HG02759 (cell line): ENCODE results near the gene NUMA1.

Source experiments
- ATAC-seq: cut with Tn5 transposase; IDR thresholded peaks from one replicate; pipeline ENCODE4 v1.9.1; 2021; ENCODE audit warnings: mild to moderate bottlenecking, moderate library complexity; ENCODE audit not compliant: unreplicated experiment

The NUMA1 gene

DNA sequence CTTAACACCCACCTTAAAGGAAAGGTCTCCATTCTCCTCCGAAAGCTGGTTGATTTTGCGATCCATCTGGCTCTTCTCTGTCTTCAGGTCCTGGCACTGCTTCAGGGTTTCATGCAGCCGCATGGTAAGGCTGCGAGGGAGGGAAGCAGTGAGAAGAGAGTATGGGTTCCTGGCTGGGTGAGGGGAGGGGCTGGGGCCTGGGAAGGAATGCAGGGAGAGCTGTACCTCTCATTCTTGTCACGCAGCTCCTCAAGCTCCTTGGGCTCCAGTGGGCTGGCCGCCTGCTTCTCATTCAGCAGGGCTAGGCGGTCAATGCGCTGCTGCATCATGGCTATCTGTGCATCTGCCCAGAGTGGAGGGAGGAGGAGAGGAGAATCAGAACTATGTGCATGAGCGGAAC, 62.2 kb downstream of the NUMA1 start:
- ATAC-seq = no peak

DNA sequence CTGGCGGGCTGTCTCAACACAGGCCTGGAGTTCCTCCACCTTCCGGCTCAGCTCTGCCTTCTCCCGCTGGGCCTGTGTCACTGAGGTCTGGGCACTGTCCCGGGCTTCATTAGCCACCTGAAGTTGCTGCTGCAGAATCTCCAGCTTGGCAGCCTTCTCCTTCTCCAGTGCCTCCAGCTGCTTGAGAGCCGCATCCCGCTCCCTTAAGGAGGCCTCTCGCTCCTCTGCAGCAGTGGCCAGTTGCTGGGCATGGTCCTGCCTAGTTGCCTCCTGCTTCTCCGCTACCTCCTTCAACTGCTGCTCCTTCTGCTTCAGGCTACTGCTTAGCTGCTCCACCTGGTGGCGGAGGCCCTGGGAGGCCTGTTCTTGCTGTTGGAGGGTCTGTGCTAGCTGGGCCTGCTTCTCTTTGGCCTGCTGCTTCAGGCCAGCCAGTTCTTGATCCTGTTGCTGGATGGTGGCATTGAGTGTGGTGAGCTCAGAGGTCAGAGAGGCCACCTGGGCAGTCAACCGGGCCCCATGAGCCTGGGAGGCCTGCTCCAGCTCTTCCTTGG, 64.8 kb downstream of the NUMA1 start:
- ATAC-seq = no peak

DNA sequence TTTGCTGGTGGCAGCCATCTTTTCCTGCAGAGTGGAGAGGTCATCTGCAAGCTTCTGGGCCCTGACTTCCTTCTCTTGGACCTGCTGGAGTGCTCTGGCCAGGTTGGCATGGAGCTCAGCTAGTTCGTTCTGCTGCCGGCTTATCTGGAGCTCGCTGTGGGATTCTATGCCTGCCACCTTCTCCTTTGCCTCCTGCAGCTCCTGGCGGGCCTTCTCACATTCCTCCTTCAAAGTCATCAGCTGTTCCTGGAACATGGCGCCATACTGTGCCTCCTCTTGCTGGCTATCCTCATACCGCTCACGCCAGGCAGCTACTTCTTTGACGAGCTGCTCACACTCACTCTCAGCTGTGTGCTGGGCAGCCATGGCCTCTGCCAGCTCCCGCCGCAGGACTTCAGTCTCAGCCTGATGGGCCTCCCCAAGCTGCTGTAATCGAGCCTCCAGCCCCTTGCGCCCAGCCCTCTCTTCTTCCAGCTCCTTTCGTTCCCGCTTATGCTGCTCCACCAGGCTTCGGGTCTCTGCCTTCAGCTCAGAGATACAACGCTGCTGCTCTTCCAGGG, 65.5 kb downstream of the NUMA1 start:
- ATAC-seq = no peak

DNA sequence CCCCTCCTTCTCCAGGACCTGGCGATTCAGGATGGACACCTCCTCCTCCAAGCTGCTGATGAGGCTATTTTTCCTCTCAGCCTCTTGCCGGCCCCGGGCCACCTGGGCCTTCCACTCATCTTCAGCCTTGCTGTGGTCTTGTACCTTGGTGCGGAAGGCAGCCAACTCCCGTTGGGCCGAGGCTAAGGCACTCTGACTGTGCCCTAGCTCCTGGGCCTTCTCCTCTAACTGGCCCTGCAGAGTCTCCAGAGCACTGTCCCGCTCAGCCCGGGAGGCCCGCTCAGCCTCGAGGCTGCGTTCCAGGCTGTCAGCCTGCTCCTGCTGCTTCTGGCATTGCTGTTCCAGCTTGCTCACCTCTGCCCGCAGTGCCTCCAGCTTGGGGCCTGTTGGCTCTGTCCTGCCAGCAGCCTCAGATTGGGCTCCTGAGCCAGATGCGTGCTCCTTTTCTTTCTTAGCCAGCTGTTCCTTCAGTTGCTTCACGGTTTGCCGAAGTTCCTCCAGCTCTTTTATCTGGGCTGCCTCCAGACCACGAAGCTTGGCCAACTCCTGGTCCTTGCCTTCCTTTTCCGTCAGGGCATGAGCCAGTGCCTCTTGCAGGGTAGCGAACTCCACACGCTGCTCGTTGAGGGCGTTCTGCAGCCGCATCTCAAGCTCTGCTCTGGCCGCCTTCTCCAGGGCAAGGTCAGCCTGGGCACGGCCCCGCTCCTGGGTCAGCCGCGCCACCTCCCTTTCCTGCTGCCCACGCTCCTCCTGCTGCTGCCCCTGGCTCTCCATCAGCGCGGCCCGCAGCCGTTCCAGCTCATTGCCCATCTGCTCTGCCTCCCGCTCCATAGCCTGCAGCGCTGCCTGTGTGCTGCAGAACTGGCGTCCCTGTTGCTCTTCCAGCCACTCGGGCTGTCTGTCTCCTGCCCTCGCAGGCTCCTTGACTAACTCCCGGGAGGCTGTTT, 66.3 kb downstream of the NUMA1 start:
- ATAC-seq = no peak

DNA sequence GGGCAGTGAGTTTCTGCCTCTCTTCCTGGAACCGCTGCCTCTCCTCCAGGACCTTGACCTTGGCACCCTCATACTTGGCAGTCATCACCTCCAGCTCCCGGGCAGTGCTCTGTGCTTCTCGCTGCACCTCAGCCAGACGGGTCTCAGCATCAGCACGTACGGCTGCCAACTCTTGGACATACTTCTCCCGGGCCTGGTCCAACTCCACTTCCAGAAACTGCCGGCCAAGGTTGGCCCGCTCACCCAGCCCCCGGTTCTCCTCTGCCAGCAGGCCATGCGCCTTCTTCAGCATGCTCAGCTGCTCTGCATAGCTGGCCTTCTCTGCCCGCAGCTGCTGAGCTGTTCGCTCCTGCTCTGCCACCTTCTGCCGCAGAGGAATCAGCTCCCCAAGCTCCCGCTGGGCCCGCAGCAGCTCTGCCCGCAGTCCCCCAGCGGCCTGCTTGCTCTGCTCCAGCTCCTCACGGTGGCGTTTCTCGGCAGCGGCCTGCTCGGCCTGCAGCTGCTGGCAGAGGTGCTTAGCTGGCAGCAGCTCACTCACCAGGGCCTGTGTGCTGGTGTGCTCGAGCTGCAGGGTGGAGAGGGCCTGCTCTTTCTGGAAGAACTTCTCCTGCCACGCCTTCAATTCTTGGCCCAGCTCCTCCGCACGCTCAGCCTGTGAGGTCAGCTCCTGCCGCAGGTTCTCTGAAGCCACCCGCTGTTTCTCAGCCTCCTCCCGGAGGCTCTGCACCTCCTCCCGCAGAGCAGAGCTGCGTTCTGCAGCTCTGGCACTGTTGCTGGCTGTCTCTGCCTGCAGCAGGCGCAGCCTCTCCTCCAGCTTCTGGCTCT, 67.2 kb downstream of the NUMA1 start:
- ATAC-seq = no peak

DNA sequence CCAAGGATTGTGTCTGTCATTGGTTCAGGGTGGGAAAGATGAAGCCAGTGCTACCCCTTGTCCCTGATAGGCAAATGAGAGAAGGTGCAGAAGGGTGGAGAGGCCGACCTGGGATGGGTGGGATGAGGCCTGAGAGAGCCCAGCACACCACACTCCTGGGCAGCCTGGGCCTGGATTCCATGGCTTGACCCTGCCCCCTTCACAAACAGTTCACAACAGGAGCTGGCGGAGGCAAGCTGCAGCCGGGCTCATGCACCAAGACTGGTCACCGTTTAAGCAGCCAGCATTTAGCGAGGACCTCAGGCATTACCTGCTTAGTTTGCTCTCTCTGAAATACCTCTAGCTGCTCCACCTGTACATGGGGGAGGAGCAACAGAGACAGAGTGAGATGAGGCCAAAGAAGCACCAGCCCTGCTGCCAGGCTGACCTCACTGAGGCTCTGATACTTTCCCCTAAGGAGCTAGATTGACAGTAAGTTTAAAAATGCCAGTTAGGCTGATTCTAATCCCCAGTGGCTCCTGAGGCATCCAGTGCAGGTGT, 68.2 kb downstream of the NUMA1 start:
- ATAC-seq = no peak

DNA sequence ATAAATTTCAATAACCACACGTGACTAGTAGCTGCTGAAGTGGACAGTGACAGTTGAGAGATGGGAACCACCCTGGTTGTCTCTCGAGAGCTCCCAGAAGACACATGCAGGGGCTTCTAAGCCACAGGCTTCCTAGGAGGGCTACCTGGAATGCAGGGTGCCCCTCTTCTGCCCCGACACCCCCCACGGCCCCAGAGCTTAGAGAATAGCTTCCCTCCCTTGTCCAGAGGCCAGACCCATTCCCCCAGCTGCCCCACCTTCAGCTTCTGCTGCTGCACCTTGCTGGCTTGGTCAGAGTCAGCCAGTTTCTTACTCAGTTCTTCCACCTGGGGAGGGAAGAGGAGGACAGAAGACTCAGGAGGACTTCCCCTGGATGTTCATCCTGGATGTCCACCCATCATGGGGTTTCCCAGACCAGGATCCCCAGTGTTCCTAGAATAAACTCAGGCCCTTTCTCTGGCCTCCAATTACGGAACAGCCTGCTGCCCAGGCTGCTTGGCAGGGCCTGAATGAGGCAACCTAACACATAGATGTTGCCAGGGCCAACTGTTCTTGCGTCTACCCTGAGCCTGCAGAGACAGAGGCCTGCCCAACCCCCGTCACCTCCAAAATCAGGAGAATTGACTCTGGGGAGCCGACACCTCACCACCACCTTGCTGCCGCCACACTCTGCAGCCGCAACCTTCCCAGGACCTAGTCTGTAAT, 69.7 kb downstream of the NUMA1 start:
- ATAC-seq = no peak

DNA sequence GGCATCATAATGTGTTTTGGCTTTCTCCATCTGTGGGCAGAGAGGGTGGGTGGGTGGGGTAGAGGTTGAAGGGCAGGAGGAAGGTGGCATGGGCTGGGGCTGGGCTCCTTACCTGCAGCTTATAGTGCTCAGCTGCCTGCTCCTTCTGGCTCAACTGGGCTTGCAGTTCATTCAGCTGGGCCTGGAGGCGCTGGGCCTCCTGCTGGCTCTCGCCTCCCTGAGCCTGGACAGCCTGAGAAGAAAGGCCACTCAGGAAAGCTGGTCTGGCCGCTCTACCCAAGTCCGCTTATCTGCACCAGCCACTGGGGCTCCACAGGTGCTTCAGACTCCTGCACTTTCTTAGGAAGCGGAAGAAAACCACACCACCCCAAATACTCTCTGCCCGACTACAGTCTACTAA, 71.2 kb downstream of the NUMA1 start:
- ATAC-seq = no peak

DNA sequence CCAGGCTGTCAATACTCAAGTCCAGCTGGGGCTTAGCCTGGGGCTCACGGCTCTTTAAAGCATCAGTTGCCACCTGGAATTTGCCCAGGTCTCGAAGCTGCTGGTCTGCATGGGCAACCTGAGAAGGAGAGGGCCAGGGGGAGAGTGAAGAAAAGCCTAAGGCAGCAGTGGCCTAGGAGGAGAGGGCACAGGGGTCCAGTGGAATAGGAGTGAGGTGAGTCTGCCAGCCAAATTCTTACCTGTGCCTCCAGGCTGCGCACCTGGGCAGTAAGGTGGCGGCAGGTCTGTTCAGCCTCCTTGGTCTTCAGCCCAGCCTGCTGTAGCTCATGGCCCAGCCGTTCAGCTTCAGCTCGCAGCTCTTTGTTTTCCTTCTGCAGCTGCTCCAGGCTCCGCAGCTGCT, 71.6 kb downstream of the NUMA1 start:
- no peak for ATAC-seq

DNA sequence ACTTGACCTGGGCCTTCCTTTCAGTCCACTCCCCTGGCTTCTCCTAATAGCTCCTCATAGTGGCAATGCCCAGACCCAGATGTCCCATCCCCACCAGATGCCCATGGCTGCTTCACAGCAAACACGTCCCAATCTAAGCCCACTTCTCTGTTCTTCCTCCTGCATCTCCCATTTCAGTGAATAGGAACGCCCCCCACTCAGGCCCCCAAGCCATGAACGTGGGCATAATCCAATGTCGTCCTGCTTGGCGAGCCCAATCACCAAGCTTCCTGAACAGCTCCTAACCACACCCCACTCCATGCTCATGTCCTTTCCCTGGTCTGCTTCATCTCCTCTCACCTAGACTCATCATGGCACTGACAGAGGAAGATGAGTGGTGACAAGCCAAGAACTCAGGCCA, 72.8 kb downstream of the NUMA1 start:
- no peak for ATAC-seq

DNA sequence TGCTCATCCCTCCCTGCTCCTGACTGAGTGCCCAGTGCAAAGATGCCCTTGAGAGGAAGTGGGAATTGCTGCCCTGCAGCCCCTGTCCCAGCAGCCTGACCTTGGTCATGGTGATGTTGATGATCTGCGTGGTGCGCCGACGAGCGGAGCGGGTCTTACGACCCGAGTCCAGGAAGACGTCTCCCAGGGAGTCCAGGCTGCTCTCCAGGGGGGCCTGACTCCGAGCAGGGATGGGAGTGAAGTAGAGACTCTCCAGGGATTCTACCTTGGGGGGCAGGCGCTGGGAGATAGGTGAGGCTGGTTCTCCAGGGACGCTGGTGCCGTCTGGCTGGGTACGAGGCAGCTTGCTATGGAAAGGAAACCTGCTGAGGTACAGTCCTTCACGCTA, 73.3 kb downstream of the NUMA1 start:
- no peak for ATAC-seq

DNA sequence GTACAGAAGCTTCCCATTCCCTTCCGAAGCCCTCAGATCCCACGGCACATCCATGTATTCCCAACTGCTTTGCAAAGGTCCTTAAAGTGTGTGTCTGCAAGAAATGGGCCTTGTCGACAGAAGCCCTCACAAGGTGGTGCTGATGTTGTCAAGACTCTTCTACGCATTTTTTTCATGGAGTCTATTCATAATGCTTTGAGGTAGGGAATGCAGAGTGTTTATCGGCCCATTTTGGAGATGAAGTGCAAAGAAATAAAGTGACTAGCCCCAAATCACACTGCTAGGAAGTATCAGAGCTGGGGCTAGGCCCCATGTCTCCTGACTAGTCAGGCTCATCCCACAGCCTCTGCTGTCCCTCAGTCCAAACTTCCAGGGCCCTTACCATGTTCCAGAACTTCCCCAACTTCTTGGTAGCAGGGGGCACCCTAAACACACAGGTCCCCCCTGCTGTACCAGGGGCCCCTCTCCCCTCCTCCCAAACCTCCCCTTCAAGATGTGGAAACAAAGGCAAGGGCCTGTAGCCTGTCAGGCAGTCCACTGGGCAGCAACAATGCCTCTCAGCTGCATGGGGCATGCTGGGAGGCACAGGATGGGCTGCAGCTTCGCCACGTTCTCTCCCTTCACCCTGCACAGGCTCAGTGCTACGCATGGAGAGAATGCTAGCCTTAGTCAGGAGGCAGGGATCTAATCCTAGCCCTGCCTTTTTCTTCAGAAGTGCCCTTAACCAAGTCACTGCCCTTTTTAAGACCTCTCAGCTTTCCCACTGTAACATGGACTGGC, 73.8 kb downstream of the NUMA1 start:
- ATAC-seq = no peak

DNA sequence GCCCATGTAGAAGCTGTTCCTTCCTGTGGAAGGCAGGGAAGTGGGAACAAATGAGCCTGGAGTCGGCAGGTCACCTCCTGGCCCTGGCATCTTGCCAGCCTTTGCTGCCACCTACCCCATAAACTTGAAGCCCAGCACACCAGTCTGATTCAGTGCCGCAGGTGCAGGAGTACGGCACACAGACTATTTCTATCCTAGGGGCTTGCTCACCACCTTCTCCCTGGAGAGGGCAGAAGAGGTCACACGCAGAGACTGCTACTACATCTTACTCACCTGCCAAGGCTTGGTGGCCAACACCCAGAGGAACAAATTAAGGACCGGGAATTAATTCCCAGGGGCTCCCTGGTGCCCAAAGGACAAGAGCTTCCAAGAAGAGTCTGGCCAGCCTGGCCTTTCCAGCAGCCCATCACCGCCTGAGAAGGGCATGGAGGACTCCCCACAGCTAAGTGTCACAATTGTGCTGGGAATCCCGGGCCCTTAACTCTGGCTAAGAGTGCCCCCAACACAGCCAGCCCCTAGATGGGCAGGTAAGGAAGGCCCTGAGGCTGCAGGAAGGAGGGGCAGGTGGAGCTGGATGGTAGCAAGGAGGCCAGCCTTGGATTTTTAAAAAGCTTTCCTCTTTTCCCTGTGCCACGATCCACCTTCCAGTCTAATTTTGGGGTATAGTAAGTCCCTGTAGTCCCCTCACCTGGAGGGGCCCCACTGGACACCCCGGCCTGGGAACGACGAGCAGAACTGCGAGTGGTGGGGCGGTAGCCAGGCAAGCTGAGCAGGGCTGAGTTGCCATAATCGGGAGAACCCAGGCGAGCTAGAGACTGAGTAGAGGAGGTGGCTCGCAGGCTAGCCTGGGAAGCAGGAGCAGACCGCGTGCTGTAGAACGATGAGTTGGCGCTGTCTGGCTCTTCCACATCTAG, 74.7 kb downstream of the NUMA1 start:
- ATAC-seq = no peak

DNA sequence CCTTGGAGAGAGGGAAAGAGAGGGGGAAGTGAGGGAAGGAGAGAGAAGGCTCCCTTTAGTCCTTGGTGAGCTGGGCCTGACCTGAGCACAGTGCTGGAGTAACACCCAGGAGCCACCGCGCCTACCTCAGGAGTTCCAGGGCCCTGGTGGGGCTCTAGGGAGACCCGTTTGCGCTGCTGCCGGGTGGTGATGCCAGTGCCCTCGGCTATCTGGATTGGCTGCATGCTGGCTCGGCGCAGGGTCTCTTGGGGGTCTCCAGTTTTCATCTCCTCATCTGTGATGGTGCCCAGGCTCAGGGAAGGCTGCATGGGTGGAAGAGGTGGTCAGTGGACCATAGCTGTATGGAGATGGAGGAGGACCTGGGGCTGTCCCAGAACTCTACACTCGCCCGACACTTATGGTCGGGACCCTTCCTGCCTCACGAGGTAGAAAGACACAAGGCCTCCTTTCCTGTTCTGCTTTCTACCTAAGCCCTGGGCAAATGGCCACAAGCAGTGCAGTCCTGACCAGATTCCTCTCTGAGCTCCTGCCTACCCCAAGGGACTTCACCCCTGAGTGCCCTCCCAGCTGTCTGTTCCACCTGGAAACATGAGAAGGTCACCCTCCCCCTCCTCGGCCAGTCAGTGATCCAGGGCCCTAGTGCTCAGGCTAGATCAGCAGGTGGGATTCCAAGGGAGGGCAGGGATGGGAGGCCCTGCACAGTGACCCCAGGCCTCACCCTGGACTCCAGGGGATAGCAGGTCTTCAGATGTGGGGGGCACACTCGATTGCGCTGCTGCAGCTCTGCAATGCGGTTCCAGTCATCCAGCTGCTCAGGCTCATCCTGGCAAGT, 75.6 kb downstream of the NUMA1 start:
- ATAC-seq = no peak

DNA sequence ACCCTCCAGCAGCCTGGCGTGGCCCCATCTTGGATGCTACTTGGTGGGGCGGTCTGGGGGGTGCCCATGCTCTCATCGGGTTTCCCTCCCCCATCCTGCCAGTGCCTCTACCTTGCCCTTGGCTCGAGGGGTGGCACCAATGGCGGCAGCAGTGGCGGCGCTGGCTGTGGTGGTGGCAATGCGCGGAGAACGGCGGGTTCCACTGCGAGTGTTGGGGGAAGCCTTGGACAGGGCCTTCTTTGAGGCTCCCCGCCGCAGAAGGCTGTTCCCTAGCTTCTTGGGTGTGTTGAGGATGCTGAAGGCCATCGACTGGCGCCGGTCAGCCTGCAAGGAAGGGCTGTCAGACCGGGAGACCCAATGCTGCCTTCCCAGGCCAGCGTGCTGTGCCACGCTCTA, 76.6 kb downstream of the NUMA1 start:
- ATAC-seq = no peak

DNA sequence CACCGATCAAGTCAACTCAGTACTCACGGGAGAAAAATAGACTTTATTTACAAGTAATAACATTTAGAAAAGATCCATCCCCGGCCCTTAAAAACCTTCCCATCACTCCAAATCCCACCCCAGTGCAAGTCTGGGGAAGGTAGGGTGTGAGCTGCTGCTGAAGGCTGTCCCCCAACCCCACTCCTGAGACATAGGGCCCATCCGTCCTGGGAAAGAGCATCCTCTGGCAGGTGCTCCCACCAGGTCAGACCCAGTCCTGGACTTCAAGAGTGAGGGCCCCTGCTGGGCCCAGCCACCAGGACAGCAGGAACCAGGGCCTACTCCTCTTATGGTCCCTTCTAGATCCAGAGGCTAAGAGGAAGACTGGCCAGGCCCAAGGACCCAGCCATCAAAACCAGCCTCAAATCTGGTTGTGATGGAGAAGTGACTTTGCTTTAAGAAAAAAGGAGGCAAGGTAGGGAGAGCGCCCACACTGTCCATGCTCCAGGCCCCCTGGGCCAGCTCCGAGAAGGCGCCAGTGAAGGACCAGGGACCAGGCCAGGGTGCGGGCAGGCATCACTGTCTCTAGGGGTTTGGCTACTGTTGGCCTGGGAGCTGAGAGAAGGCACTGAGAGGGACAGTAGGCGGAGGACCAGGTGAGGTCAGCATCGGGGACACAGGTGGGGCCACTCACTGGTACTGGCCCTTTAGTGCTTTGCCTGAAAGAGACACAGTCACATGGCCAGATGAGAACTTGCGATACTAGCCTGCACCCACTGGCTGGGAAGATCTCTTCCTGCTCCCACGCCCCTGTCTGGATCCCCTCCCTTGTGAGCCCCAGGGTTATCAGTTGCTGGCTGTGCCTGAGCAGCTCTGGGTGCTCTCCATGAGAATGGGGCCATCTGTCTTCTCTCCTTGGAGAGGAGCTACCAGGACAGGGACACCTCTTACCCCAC, 77.2 kb downstream of the NUMA1 start:
- no peak for ATAC-seq
